ENCODE data around the gene SUSD6. TPM values are rescaled to one million over a fixed set of nuclear protein-coding genes. Genes with fewer than 3 reads are reported as not detected.

The SUSD6 gene
- total and polyA plus RNA-seq, 9 of the 15 experiments (the other 6 are each of a cell fraction or from before 2014, with no cell fraction given), result 2.9 to 20.7 (median 5.6) TPM

- TF ChIP-seq GTF2B (IDR thresholded peaks at IDR 0.05; ENCODE audit: extremely low read depth, insufficient read length), result no peak
- TF ChIP-seq EZH2 (IDR thresholded peaks at IDR 0.05; ENCODE audit: borderline replicate concordance, low read depth, low read length), result no peak
- no peak for TF ChIP-seq ZNF592 (IDR thresholded peaks at IDR 0.05)
- TF ChIP-seq ZKSCAN1 (IDR thresholded peaks at IDR 0.05; ENCODE audit: low read depth, low read length), result no peak
- no peak for TF ChIP-seq USF2 (CRISPR knock-in tag; IDR thresholded peaks at IDR 0.05)
- no peak for TF ChIP-seq FIP1L1 (IDR thresholded peaks at IDR 0.05; ENCODE audit: low read depth, low read length, poor library complexity, severe bottlenecking)
Observed at GRCh38 chr14:69670093-69670492, 58.7 kb downstream of the SUSD6 start (continued).
